Measurements from ENCODE around the gene PARVA.

- TF ChIP-seq POLR2AphosphoS5 (IDR thresholded peaks at IDR 0.05; ENCODE audit: low read depth, low read length) (no peak), TAF1 (IDR thresholded peaks at IDR 0.05; ENCODE audit: low read depth, low read length) (no peak), POLR2A (IDR thresholded peaks at IDR 0.05; ENCODE audit: low read depth, low read length) (no peak), PAX5 (IDR thresholded peaks at IDR 0.05; ENCODE audit: insufficient read depth, low read length, severe bottlenecking) (no peak)
Observed at GRCh38 chr11:12526789-12527188, 149.4 kb downstream of the PARVA start.

All from GM12891 (cell line).